ENCODE results near the gene CLTRN.

The CLTRN gene

DNA sequence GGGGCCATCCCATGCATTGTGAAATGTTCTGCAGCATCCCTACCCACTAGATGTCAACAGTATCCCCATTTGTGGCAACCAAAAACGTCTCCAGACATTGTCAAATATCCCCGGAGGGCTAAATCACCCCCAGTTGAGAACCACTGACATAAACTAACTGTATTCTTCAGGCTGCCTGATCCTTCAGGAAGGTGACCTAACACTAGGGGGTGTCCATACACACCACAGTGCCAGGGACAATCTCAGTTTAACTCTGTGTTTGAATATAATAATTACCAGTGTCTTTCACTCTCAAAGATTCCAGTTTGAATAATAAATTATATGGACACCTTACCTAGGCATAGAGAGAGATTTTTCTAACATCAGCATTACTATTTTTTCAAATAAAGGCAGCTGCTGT, 70.2 kb downstream of the CLTRN start:
- TF ChIP-seq, protein P1, sequence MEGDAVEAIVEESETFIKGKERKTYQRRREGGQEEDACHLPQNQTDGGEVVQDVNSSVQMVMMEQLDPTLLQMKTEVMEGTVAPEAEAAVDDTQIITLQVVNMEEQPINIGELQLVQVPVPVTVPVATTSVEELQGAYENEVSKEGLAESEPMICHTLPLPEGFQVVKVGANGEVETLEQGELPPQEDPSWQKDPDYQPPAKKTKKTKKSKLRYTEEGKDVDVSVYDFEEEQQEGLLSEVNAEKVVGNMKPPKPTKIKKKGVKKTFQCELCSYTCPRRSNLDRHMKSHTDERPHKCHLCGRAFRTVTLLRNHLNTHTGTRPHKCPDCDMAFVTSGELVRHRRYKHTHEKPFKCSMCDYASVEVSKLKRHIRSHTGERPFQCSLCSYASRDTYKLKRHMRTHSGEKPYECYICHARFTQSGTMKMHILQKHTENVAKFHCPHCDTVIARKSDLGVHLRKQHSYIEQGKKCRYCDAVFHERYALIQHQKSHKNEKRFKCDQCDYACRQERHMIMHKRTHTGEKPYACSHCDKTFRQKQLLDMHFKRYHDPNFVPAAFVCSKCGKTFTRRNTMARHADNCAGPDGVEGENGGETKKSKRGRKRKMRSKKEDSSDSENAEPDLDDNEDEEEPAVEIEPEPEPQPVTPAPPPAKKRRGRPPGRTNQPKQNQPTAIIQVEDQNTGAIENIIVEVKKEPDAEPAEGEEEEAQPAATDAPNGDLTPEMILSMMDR (IDR thresholded peaks at IDR 0.05; ENCODE audit: control insufficient read depth, insufficient read depth, low read depth, low read length, missing control alignments) = peak; percentile 10

DNA sequence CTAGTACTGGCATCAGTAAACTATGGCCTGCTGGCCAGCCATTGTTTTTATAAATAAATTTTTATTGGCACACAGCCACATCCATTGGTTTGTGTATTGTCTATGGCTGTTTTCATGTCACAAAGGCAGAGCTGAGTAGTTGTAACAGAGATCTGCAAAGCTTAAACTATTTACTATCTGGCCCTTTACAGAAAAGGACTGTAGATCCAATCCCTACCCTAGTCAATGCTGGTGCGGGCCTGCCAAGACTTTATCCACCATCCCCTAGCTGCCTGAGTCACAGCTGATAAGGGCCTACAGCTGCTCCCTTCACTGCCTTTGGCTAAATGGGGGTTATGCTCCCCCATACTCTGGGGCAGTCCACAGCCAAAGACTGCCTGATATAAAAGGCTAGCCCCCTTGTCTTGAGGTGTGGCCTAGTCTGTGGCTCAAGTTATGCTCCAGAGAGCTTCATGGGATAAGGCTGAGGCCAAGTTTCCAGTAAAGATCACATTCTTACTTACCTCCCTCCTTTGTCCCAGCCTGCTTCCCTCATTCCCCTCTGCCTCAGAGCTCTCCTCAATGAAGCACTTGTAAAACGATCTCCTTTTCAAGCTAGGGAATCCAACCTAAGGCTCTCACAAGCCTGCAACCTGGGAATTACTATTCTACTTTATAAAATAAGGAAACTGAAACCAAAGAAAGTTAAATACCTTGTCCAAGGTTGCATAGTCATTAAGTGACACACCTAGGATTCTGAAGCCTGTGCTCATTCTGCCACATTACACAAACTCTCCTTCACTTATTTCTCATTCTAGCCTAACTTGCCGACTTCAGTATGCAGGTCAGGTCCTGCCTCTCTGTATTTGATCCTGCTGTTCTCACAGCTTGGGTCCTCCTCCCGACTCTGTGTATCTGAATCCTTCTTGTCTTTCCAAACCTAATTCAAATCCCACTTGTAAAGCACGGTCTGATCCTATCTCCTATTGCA, 84.5 kb downstream of the CLTRN start:
- TF ChIP-seq, protein P1 (IDR thresholded peaks at IDR 0.05; ENCODE audit: control insufficient read depth, insufficient read depth, low read depth, low read length, missing control alignments) = no peak
- DNase-seq (ENCODE audit: low read depth) = no peak
- H3K4me3 ChIP-seq (ENCODE audit: control insufficient read depth, low read depth, low read length) = no peak overlapping the region

More for the DNA sequence above, 70.2 kb downstream of the CLTRN start:
- no peak overlapping the region for H3K4me3 ChIP-seq (ENCODE audit: control insufficient read depth, low read depth, low read length)
- no peak for DNase-seq (ENCODE audit: low read depth)

All from AG09309 (cell line).